OCI-LY7 (cell line): ENCODE data around the gene PAWR. TPM values are rescaled to one million over a fixed set of nuclear protein-coding genes. Genes with fewer than 3 reads are reported as not detected.

Experiments used
- BruUV-seq: library from RNA; stranded (reverse); fragments of 400-500 nt; replicated peaks from 2 replicates; lab custom pipeline; 2021; lab: Mats Ljungman, UMichigan
- CTCF ChIA-PET: fragments of 300-600 bp; sonication (Branson Sonifier 250); formaldehyde crosslinking; loops from one replicate; lab custom pipeline; 2022; ENCODE audit warnings: antibody characterized with exemption; ENCODE audit not compliant: unreplicated experiment; lab: Charles Lee
- POLR2A ChIA-PET: fragments of 300-600 bp; sonication (Branson Sonifier 250); formaldehyde crosslinking; loops from one replicate; lab custom pipeline; 2022; ENCODE audit warnings: antibody characterized with exemption; lab: Charles Lee
- DNase-seq: peaks from one replicate; pipeline ENCODE4 v3.0.0-alpha.2; 2015; ENCODE audit warnings: low spot score
- H2AFZ ChIP-seq: fragments of 200-600 bp; sonication (generic), shearing (Covaris generic); 2 replicates; pipeline ENCODE4 v1.6.1; 2014; ENCODE audit warnings: mild to moderate bottlenecking, antibody characterized with exemption, low read length, moderate library complexity
- H3K27ac ChIP-seq: fragments of 200-600 bp; sonication (generic); 2 replicates; pipeline ENCODE4 v1.5.1; 2014; ENCODE audit warnings: mixed run types, low read depth, mild to moderate bottlenecking, moderate library complexity, low read length, inconsistent platforms; ENCODE audit not compliant: poor library complexity, severe bottlenecking
- H3K36me3 ChIP-seq: fragments of 200-600 bp; sonication (generic); 2 replicates; pipeline ENCODE4 v1.6.1; 2014; ENCODE audit warnings: mild to moderate bottlenecking, antibody characterized with exemption, low read length, moderate library complexity, mixed read lengths; ENCODE audit not compliant: insufficient read depth
- H3K4me1 ChIP-seq: fragments of 200-600 bp; sonication (generic); 2 replicates; pipeline ENCODE4 v1.5.1; 2014; ENCODE audit warnings: mild to moderate bottlenecking, low read length; ENCODE audit not compliant: insufficient read depth, poor library complexity, severe bottlenecking
- H3K4me2 ChIP-seq: fragments of 200-600 bp; sonication (generic); 2 replicates; pipeline ENCODE4 v1.6.1; 2014; ENCODE audit warnings: mild to moderate bottlenecking, low read length
- H3K4me3 ChIP-seq: fragments of 200-600 bp; sonication (generic); 2 replicates; pipeline ENCODE4 v1.5.1; 2014; ENCODE audit warnings: mild to moderate bottlenecking, low read depth, low read length; ENCODE audit not compliant: poor library complexity, severe bottlenecking
- H3K79me2 ChIP-seq: fragments of 200-600 bp; sonication (generic); 2 replicates; pipeline ENCODE4 v1.6.1; 2016; ENCODE audit warnings: low read depth, mild to moderate bottlenecking, low read length, moderate library complexity, mixed read lengths; ENCODE audit not compliant: insufficient read depth
- H3K9me2 ChIP-seq: fragments of 200-600 bp; sonication (generic); 2 replicates; pipeline ENCODE4 v1.6.1; 2016; ENCODE audit warnings: mild to moderate bottlenecking, low read length, mixed read lengths; ENCODE audit not compliant: insufficient read depth
- H3K9me3 ChIP-seq: fragments of 200-600 bp; sonication (generic); 2 replicates; pipeline ENCODE4 v1.6.1; 2014; ENCODE audit warnings: mild to moderate bottlenecking, mixed run types, low read length, mixed read lengths
- H4K20me1 ChIP-seq: fragments of 200-600 bp; sonication (generic); 2 replicates; pipeline ENCODE4 v1.6.1; 2014; ENCODE audit warnings: mild to moderate bottlenecking, antibody characterized with exemption, low read length, moderate library complexity, mixed read lengths; ENCODE audit not compliant: insufficient read depth
- CTCF ChIP-seq: fragments of 200-600 bp; sonication (generic); conservative IDR thresholded peaks from 2 replicates; pipeline ENCODE4 v1.5.1; 2014; ENCODE audit warnings: mild to moderate bottlenecking, antibody characterized with exemption, low read length, moderate library complexity, mixed read lengths
- EZH2phosphoT487 ChIP-seq: fragments of 200-600 bp; sonication (generic); IDR thresholded peaks from 2 replicates; pipeline ENCODE4 v1.6.1; 2018; ENCODE audit warnings: low read depth, borderline replicate concordance, mild to moderate bottlenecking, mixed run types, antibody characterized with exemption, low read length, moderate library complexity, mixed read lengths
- intact Hi-C: fragments of 100-400 bp; cut with micrococcal nuclease; formaldehyde crosslinking; loops from one replicate; pipeline ENCODE4 v1.10.0; 2022; ENCODE audit not compliant: unreplicated experiment
- total RNA-seq, 2 experiments: library from RNA; depleted of rRNA in 1 of 2; stranded (reverse); fragments of >200 nt in 1 of 2; shearing (Covaris generic) in 1 of 2; gene quantifications; 2 replicates each; pipeline ENCODE4 v1.2.3, GENCODE V29; 2014 to 2022

The PAWR gene
- total RNA-seq, 2 experiments from 2014 or later, result 107 to 186 TPM

- H3K36me3 ChIP-seq, result peaks cover 67% of the 10 kb centered on the region
- ChIA-PET CTCF (no interaction called here), POLR2A (interaction anchor here (0.5 to 1.7 kb wide), 4 partner anchors 14 to 234 kb away, joined by 3 to 7 read pairs (median 4); no protein-coding TSS in a partner anchor)
- H4K20me1 ChIP-seq, result 0 out of 2 replicates have a peak, but pooled peaks cover 5% of the 10 kb centered on the region
- no peak for DNase-seq
- intact Hi-C loops, result no loop called here
- H3K4me1 ChIP-seq, result no peaks in the 10 kb centered on the region
- H3K79me2 ChIP-seq, result peaks cover under 1% of the 10 kb centered on the region; the same call in 1 of the 2 replicates
- H2AFZ ChIP-seq, result no peak overlapping the region
- no peak for TF ChIP-seq EZH2phosphoT487
- TF ChIP-seq CTCF, result no peak
- H3K9me3 ChIP-seq, result no peaks in the 10 kb centered on the region
- BruUV-seq, result no TSS peak
- no peak overlapping the region for H3K27ac ChIP-seq
- no peak overlapping the region for H3K4me3 ChIP-seq
- no peaks in the 10 kb centered on the region for H3K9me2 ChIP-seq
- H3K4me2 ChIP-seq, result no peak overlapping the region
Measured at GRCh38 chr12:79615596-79616560, 74.9 kb downstream of the PAWR start.

GRCh38 chr12:79614730-79615129 is 76.0 kb downstream of the PAWR start:
- Histone ChIP-seq H3K4me2 (no peak overlapping the region), H3K36me3 (peaks cover 68% of the 10 kb centered on the region), H3K4me1 (no peaks in the 10 kb centered on the region), H3K4me3 (no peak overlapping the region), H3K9me2 (no peaks in the 10 kb centered on the region), H3K9me3 (peaks cover 4% of the 10 kb centered on the region; the same call in 1 of the 2 replicates), H3K79me2 (peaks cover 7% of the 10 kb centered on the region; the same call in 1 of the 2 replicates), H4K20me1 (0 out of 2 replicates have a peak, but pooled peaks cover 5% of the 10 kb centered on the region), H2AFZ (no peak overlapping the region), H3K27ac (no peak overlapping the region)
- TF ChIP-seq CTCF (no peak), EZH2phosphoT487 (no peak)
- no peak for DNase-seq
- intact Hi-C loops, result no loop called here
- ChIA-PET POLR2A (interaction anchor here (1.0 to 1.7 kb wide), 3 partner anchors 13 to 27 kb away, joined by 4 to 7 read pairs (median 6); no protein-coding TSS in a partner anchor), CTCF (no interaction called here)
- BruUV-seq, result no TSS peak
